Right atrium auricular region (tissue), 2 donors: Measurements from ENCODE around the gene NDUFB4. TPM values are rescaled to one million over a fixed set of nuclear protein-coding genes. Genes with fewer than 3 reads are reported as not detected.
A peak's percentile ranks its signal among the peaks of the same experiment; 100 is the strongest.

Experiments
- DNase-seq: peaks from one replicate; pipeline ENCODE4 v3.0.0-alpha.2; 2019; ENCODE audit warnings: low spot score
- H3K27ac ChIP-seq, 2 donors: fragments of 200-600 bp; sonication (generic); 1 replicate in 1 of 2; 2 replicates in 1 of 2; pipeline ENCODE4 v1.5.1; 2016 to 2019
- H3K27me3 ChIP-seq, 2 donors: fragments of 200-600 bp; sonication (generic); one replicate each; pipeline versions ENCODE4 v1.5.1 to v1.6.0; 2017 to 2019
- H3K36me3 ChIP-seq: fragments of 200-600 bp; sonication (generic); one replicate; pipeline ENCODE4 v1.5.1; 2016
- H3K4me1 ChIP-seq, 2 donors: fragments of 200-600 bp; sonication (generic); one replicate each; pipeline versions ENCODE4 v1.5.1 to v1.6.0; 2017 to 2019
- H3K4me3 ChIP-seq, 2 donors: fragments of 200-600 bp; sonication (generic); 1 replicate in 1 of 2; 2 replicates in 1 of 2; pipeline ENCODE4 v1.5.1; 2017 to 2019; ENCODE audit warnings: mild to moderate bottlenecking in 1 of 2, moderate library complexity in 1 of 2
- H3K9me3 ChIP-seq, 2 donors: fragments of 200-600 bp; sonication (generic); one replicate each; pipeline ENCODE4 v1.5.1; 2019
- CTCF ChIP-seq, 2 donors: fragments of 200-600 bp; sonication (generic); IDR thresholded peaks; one replicate each; pipeline ENCODE4 v1.5.1; 2019; ENCODE audit warnings: antibody characterized with exemption in 2 of 2
- total RNA-seq, 2 donors: library from RNA; depleted of rRNA; stranded (reverse); fragments of >200 nt; gene quantifications; one replicate each; pipeline ENCODE4 v1.1.0, GENCODE V29; 2016

NDUFB4 gene
- total RNA-seq: 100 to 1,000 TPM; 244 to 274 TPM

- Histone ChIP-seq H3K9me3 (no peaks in the 10 kb centered on the region), H3K27me3 (no peaks in the 10 kb centered on the region), H3K27ac (peak within 1 kb of the TSS; percentile 93 to 95), H3K36me3 (peaks cover 18% of the 10 kb centered on the region), H3K4me1 (peaks cover 0 to 38% of the 10 kb centered on the region in 2 donors), H3K4me3 (peak within 1 kb of the TSS; percentile 73 to 79)
- no peak for TF ChIP-seq CTCF (IDR thresholded peaks at IDR 0.05)
- DNase-seq: peak; percentile 97
These were observed at the start of gene NDUFB4 for GRCh38 chr3:120596116-120596852. TSS of gene NDUFB4 (plus strand) at chr3:120596336. CDS start at chr3:120596360, 24 bp downstream.

DNA sequence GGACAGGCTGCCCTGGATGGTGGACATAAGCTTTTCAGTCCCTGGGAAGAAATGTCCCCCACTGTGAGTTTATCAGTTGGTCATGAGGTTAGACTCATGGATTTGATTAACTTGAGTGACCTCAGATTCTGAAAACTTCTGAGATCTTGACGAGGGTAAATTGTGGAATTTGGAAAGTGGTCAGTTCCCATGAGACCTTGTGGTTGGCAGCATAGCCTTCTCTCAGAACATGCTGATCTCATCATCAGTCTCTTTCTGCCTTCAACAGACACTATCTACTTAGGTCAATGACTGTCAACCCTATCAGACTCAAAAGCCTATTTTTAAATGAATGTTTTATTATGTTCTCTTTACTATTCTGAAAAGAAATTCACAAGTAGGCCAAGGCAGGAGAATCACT is 45.6 kb upstream of the NDUFB4 start:
- Histone ChIP-seq H3K9me3 (no peaks in the 10 kb centered on the region), H3K4me3 (no peak overlapping the region), H3K27me3 (no peaks in the 10 kb centered on the region), H3K4me1 (peaks cover 0 to 51% of the 10 kb centered on the region in 2 donors), H3K27ac (peak overlapping the region in 1 of 2 donors; percentile 92), H3K36me3 (no peaks in the 10 kb centered on the region)
- DNase-seq: no peak
- no peak for TF ChIP-seq CTCF (IDR thresholded peaks at IDR 0.05)

- no peak for DNase-seq
- Histone ChIP-seq H3K4me1 (peaks cover 0 to 70% of the 10 kb centered on the region in 2 donors), H3K27me3 (no peaks in the 10 kb centered on the region), H3K9me3 (no peaks in the 10 kb centered on the region), H3K4me3 (no peak overlapping the region), H3K27ac (peak overlapping the region; percentile 39 to 92), H3K36me3 (no peaks in the 10 kb centered on the region)
- no peak for TF ChIP-seq CTCF (IDR thresholded peaks at IDR 0.05)
These were observed 43.7 kb upstream of the NDUFB4 start for GRCh38 chr3:120552184-120553172.

- Histone ChIP-seq H3K36me3 (no peaks in the 10 kb centered on the region), H3K4me3 (no peak overlapping the region), H3K9me3 (no peaks in the 10 kb centered on the region), H3K4me1 (peaks cover 0 to 91% of the 10 kb centered on the region in 2 donors), H3K27ac (peak overlapping the region; percentile 86 to 92), H3K27me3 (no peaks in the 10 kb centered on the region)
- no peak for TF ChIP-seq CTCF (IDR thresholded peaks at IDR 0.05)
- no peak for DNase-seq
These were observed 41.1 kb upstream of the NDUFB4 start for GRCh38 chr3:120554812-120555606.
